Mesendoderm (in vitro differentiated cells): Measurements from ENCODE around the gene MAT2B.

Experiments used
- DNase-seq: peaks from one replicate; pipeline ENCODE4 v3.0.0; 2013
- H2AK5ac ChIP-seq: 2 replicates; pipeline ENCODE4 v1.6.1; 2013; ENCODE audit warnings: low read length, inconsistent platforms
- H2BK120ac ChIP-seq: 2 replicates; pipeline ENCODE4 v1.6.1; 2013; ENCODE audit warnings: low read depth, mild to moderate bottlenecking, low read length, moderate library complexity, mixed read lengths
- H2BK15ac ChIP-seq: replicated peaks from 2 replicates; pipeline ENCODE4 v1.6.1; 2013; ENCODE audit warnings: low read depth, mild to moderate bottlenecking, moderate library complexity
- H2BK5ac ChIP-seq: 2 replicates; pipeline ENCODE4 v1.6.1; 2013; ENCODE audit warnings: low read length, inconsistent platforms
- H3K18ac ChIP-seq: 2 replicates; pipeline ENCODE4 v1.6.1; 2013; ENCODE audit warnings: mild to moderate bottlenecking, low read length, mixed read lengths
- H3K23ac ChIP-seq: one replicate; pipeline ENCODE4 v1.6.1; 2013; ENCODE audit warnings: low read length
- H3K27ac ChIP-seq: 2 replicates; pipeline ENCODE4 v1.5.1; 2013; ENCODE audit warnings: low read depth, mild to moderate bottlenecking, inconsistent platforms, low read length, moderate library complexity
- H3K27me3 ChIP-seq: 2 replicates; pipeline ENCODE4 v1.6.1; 2013; ENCODE audit warnings: low read length, control low read depth, mild to moderate bottlenecking, inconsistent platforms; ENCODE audit not compliant: insufficient read depth, poor library complexity
- H3K36me3 ChIP-seq: 2 replicates; pipeline ENCODE4 v1.6.1; 2013; ENCODE audit warnings: low read length, inconsistent platforms; ENCODE audit not compliant: control insufficient read depth, insufficient read depth
- H3K4ac ChIP-seq: one replicate; pipeline ENCODE4 v1.6.1; 2013; ENCODE audit warnings: low read depth, mild to moderate bottlenecking, low read length, moderate library complexity
- H3K4me1 ChIP-seq: 2 replicates; pipeline ENCODE4 v1.6.1; 2013; ENCODE audit warnings: low read depth, low read length, inconsistent platforms; ENCODE audit not compliant: control insufficient read depth
- H3K4me2 ChIP-seq: 2 replicates; pipeline ENCODE4 v1.6.1; 2013; ENCODE audit warnings: low read length
- H3K4me3 ChIP-seq: 2 replicates; pipeline ENCODE4 v1.5.1; 2013; ENCODE audit warnings: mild to moderate bottlenecking, low read length
- H3K56ac ChIP-seq: one replicate; pipeline ENCODE4 v1.6.1; 2013; ENCODE audit warnings: low read length
- H3K79me1 ChIP-seq: 2 replicates; pipeline ENCODE4 v1.6.1; 2013; ENCODE audit warnings: low read length, inconsistent platforms
- H3K79me2 ChIP-seq: 2 replicates; pipeline ENCODE4 v1.6.1; 2013; ENCODE audit warnings: mild to moderate bottlenecking, low read length; ENCODE audit not compliant: control insufficient read depth, insufficient read depth
- H3K9ac ChIP-seq: 2 replicates; pipeline ENCODE4 v1.6.1; 2013; ENCODE audit warnings: low read length, inconsistent platforms
- H4K5ac ChIP-seq: one replicate; pipeline ENCODE4 v1.6.1; 2013; ENCODE audit warnings: low read length
- H4K8ac ChIP-seq: one replicate; pipeline ENCODE4 v1.6.1; 2013; ENCODE audit warnings: low read depth, mild to moderate bottlenecking, control low read depth, low read length, moderate library complexity
- WGBS: extraction: QIAGEN DNeasy Blood & Tissue Kit; methylation state at CpG from one replicate; pipeline ENCODE4 v1.1.7; 2013; ENCODE audit warnings: low lambda C conversion rate, missing lambda C conversion rate; ENCODE audit not compliant: insufficient coverage; ENCODE audit errors: extremely low coverage; 5-methylcytosine and 5-hydroxymethylcytosine counted together

The MAT2B gene

DNA sequence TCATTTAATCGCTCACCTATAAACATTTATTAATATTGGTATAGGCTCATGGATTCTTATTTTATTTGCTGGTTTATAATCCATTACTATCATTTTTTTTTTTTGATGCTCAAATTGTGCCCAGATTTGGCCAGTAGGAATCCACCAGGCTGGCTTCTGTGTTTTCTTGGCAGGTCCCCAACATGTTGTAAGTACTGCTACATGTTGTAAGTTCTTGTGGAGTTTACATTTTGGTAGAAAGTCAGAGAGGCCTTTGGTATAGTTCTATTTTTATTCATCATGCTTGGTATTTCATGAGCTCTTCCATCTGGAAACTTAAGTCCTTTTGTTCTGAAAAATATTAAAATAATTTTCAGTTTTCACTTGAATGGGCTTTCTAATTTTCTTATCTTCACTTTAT lies 47.1 kb downstream of the MAT2B start:
- Histone ChIP-seq H4K8ac (no peak overlapping the region), H2BK5ac (no peak overlapping the region), H3K23ac (no peak overlapping the region), H3K4me2 (no peak overlapping the region), H3K27ac (no peak overlapping the region), H3K9ac (no peak overlapping the region), H3K79me1 (no peaks in the 10 kb centered on the region), H3K79me2 (no peaks in the 10 kb centered on the region), H2AK5ac (no peak overlapping the region), H3K27me3 (no peaks in the 10 kb centered on the region), H2BK120ac (no peak overlapping the region), H3K4ac (no peak overlapping the region), H4K5ac (no peak overlapping the region), H3K4me1 (no peaks in the 10 kb centered on the region), H3K4me3 (no peak overlapping the region), H3K18ac (no peak overlapping the region), H2BK15ac (no peak overlapping the region), H3K56ac (no peak overlapping the region), H3K36me3 (no peaks in the 10 kb centered on the region)
- DNase-seq, result no peak
- WGBS, result no CpG with 5 or more reads among the region's 1 CpG

DNA sequence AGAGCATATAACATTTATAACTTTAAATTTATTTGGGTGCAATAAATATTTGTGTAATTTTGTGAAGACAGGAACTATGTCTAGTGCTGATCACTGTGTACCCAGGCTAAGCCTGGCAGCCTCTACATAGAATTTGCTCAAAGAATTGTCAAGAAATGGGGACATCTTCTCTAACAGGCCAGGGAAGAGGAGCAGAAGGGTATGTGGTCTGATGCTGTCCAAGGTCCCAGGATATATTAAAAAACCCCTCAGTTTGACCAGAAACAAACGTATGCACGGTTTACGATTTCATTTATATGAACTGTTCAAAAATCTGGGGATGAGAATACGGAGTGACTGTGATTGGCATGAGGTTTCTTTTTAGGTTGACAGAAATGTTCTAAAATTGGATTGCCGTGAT lies 55.9 kb downstream of the MAT2B start:
- H2BK5ac ChIP-seq, result no peak overlapping the region
- H3K79me1 ChIP-seq, result no peaks in the 10 kb centered on the region
- DNase-seq, result no peak
- no peak overlapping the region for H3K4me2 ChIP-seq
- H3K4ac ChIP-seq, result no peak overlapping the region
- no peak overlapping the region for H4K5ac ChIP-seq
- H3K23ac ChIP-seq, result no peak overlapping the region
- no peak overlapping the region for H3K56ac ChIP-seq
- H3K9ac ChIP-seq, result no peak overlapping the region
- H2BK15ac ChIP-seq, result no peak overlapping the region
- no peaks in the 10 kb centered on the region for H3K4me1 ChIP-seq
- H3K36me3 ChIP-seq, result no peaks in the 10 kb centered on the region
- no peak overlapping the region for H4K8ac ChIP-seq
- no peak overlapping the region for H3K27ac ChIP-seq
- H2BK120ac ChIP-seq, result no peak overlapping the region
- H2AK5ac ChIP-seq, result no peak overlapping the region
- H3K4me3 ChIP-seq, result no peak overlapping the region
- no peak overlapping the region for H3K18ac ChIP-seq
- H3K79me2 ChIP-seq, result no peaks in the 10 kb centered on the region
- WGBS, result no CpG with 5 or more reads among the region's 5 CpGs
- H3K27me3 ChIP-seq, result peaks cover 1% of the 10 kb centered on the region

DNA sequence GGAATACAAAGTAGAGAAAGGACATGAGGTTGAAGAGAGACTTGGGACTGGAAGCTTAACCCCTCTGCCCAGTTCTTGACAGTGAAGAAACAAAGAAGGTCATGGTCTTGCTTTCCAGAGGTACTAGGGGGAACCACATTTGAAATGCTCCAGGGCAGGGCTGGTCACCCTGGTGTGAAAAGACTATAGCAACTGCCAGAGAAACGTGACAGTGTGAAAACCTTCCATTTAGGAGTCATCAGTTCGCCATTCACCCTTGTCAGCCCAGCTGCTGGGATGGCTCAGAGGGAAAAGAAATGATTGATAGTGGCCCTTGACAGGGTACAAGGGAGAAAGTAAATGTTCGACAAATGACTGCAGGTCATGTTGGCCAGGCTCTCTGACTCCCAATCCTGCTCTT lies 56.7 kb downstream of the MAT2B start:
- no peaks in the 10 kb centered on the region for H3K79me2 ChIP-seq
- H3K4ac ChIP-seq, result no peak overlapping the region
- H4K8ac ChIP-seq, result no peak overlapping the region
- H3K79me1 ChIP-seq, result no peaks in the 10 kb centered on the region
- no peak overlapping the region for H3K27ac ChIP-seq
- H3K9ac ChIP-seq, result no peak overlapping the region
- H2BK15ac ChIP-seq, result no peak overlapping the region
- no peak overlapping the region for H3K4me3 ChIP-seq
- no peak overlapping the region for H2BK120ac ChIP-seq
- H3K27me3 ChIP-seq, result peaks cover 2% of the 10 kb centered on the region
- no peak overlapping the region for H3K23ac ChIP-seq
- H3K56ac ChIP-seq, result no peak overlapping the region
- no peaks in the 10 kb centered on the region for H3K36me3 ChIP-seq
- H3K4me2 ChIP-seq, result no peak overlapping the region
- no peak overlapping the region for H3K18ac ChIP-seq
- H3K4me1 ChIP-seq, result no peaks in the 10 kb centered on the region
- no peak overlapping the region for H4K5ac ChIP-seq
- H2AK5ac ChIP-seq, result no peak overlapping the region
- no peak for DNase-seq
- WGBS, result no CpG with 5 or more reads among the region's 3 CpGs
- H2BK5ac ChIP-seq, result no peak overlapping the region

DNA sequence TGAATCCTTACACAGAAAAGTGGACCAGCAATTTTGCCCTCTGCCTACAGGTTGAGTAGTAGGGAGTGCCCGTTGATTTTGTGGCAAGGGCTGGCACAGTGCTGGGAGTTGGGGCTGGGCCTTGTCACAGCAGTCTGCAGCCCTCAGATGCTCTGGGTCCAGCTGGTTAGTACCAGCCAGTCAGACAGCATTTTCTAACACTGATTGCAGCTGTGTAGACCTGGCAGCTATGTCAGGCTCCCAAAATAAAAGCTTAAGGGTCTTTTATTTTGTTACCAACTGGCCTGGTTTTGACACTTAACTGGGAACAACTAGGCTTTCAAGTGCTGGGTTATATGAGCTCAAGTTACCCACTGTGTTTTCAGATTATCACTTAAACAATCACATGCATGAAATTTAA lies 57.7 kb downstream of the MAT2B start:
- Histone ChIP-seq H3K4me2 (no peak overlapping the region), H2BK120ac (no peak overlapping the region), H3K79me2 (no peaks in the 10 kb centered on the region), H3K9ac (no peak overlapping the region), H3K36me3 (no peaks in the 10 kb centered on the region), H3K4ac (no peak overlapping the region), H4K5ac (no peak overlapping the region), H3K23ac (no peak overlapping the region), H4K8ac (no peak overlapping the region), H3K4me1 (no peaks in the 10 kb centered on the region), H3K79me1 (no peaks in the 10 kb centered on the region), H3K56ac (no peak overlapping the region), H3K18ac (no peak overlapping the region), H3K27ac (no peak overlapping the region), H2BK5ac (no peak overlapping the region), H3K27me3 (peaks cover 2% of the 10 kb centered on the region), H2BK15ac (no peak overlapping the region), H3K4me3 (no peak overlapping the region), H2AK5ac (no peak overlapping the region)
- no peak for DNase-seq
- WGBS, result no CpG with 5 or more reads among the region's 1 CpG

DNA sequence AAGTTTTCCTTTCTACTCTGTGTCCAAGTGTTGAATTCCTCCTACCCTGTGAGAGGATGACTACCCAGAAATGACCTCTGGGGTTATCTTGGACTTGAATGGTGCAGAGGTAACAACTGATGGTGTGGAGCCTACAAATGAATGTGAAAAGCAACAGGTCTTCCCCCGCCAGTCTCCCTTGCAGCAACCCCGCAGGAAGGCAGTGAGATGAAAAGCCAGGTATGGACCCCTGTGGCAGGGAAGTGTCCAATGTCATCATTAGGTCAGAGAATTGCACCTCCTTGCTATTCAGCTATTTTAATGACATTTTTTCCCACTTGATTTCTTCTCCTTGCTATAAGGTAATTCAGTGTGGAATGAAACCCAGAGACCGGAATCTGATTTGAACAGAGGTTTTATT lies 58.5 kb downstream of the MAT2B start:
- H4K8ac ChIP-seq, result no peak overlapping the region
- no peak overlapping the region for H2BK15ac ChIP-seq
- H2BK120ac ChIP-seq, result no peak overlapping the region
- H3K4ac ChIP-seq, result no peak overlapping the region
- no peak overlapping the region for H3K4me2 ChIP-seq
- H3K4me1 ChIP-seq, result no peaks in the 10 kb centered on the region
- H4K5ac ChIP-seq, result no peak overlapping the region
- H3K18ac ChIP-seq, result no peak overlapping the region
- H3K36me3 ChIP-seq, result no peaks in the 10 kb centered on the region
- no peak overlapping the region for H3K23ac ChIP-seq
- no peaks in the 10 kb centered on the region for H3K79me1 ChIP-seq
- no CpG with 5 or more reads among the region's 3 CpGs for WGBS
- peaks cover 2% of the 10 kb centered on the region for H3K27me3 ChIP-seq
- H3K79me2 ChIP-seq, result no peaks in the 10 kb centered on the region
- no peak overlapping the region for H3K4me3 ChIP-seq
- H3K9ac ChIP-seq, result no peak overlapping the region
- H3K27ac ChIP-seq, result no peak overlapping the region
- no peak overlapping the region for H2BK5ac ChIP-seq
- no peak overlapping the region for H2AK5ac ChIP-seq
- DNase-seq, result peak; percentile 28
- H3K56ac ChIP-seq, result no peak overlapping the region

DNA sequence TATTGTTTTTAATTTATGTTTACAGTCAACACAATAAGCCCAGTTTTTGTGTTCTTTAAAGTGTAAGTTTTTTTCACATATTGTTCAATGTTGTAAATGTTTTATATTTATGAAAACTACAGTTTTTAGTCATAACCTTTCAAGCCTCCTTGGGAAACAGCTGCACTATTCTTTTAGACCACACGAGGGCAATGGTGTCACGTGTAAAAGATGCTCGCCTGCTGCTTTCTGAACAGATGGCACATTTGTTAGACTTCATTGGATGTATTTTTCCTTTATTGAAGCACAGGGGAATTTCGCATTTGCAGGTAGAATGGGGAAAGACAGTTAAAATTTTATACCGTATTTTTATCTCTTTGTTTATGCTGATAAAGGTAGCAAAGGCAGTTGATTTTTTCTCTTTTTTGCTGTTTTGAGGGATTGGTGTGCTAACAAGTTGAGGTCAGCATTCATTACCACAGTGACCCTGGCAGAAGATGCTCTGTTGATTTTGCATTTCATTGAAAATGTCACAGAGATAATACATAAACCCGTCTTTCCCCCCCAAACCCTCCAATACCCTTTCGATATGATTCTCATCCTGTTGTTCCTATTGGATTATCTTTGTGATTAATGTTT lies 59.0 kb downstream of the MAT2B start:
- Histone ChIP-seq H3K18ac (no peak overlapping the region), H4K5ac (no peak overlapping the region), H3K4me3 (no peak overlapping the region), H3K56ac (no peak overlapping the region), H3K4me2 (no peak overlapping the region), H2AK5ac (no peak overlapping the region), H3K4ac (no peak overlapping the region), H2BK15ac (no peak overlapping the region), H3K23ac (no peak overlapping the region), H2BK120ac (no peak overlapping the region), H3K79me2 (no peaks in the 10 kb centered on the region), H4K8ac (no peak overlapping the region), H3K36me3 (no peaks in the 10 kb centered on the region), H3K4me1 (no peaks in the 10 kb centered on the region), H3K79me1 (no peaks in the 10 kb centered on the region), H3K27me3 (peaks cover 2% of the 10 kb centered on the region), H3K27ac (no peak overlapping the region), H2BK5ac (no peak overlapping the region), H3K9ac (no peak overlapping the region)
- no CpG with 5 or more reads among the region's 7 CpGs for WGBS
- DNase-seq, result peak; percentile 52
